GM18499 (cell line): ENCODE measurements around the gene SKIC8.

Experiments used
- ATAC-seq: cut with Tn5 transposase; IDR thresholded peaks from one replicate; pipeline ENCODE4 v1.9.1; 2021; ENCODE audit warnings: moderate number of reproducible peaks; ENCODE audit not compliant: insufficient read depth, unreplicated experiment

The SKIC8 gene

DNA sequence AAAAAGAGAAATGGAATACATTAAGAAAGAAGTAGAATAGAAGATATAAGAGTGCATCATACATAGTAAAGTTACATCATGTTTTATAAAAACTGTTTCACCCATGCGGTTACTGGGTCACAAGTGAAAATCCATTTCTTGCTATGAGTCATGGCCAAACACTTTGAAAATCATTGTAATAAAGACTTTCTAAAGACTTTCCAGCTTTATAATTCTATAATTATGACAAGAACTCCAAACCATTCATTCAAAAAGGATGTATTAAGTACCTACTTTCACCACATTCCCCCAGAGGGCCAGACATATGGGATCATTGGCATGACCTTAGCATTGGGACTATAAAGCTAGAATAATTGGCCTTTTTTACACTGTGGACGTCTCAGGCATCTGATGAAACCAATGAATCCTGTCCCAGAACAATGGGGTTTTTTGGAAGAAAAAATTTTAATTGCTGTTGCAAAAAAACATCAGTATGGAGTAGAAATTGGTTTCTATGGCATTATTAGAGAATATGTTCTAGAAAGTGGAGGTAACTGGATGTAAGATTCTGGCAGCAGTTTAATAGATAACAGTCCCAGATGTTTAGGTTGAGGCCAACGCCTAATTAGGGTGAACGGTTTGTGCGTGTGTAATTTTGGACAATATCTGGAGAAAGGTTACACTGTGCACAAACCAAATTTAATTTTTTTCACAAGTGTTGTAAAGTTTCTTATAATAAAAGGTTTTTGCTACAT is 3.3 kb upstream of the SKIC8 start:
- ATAC-seq, result no peak

DNA sequence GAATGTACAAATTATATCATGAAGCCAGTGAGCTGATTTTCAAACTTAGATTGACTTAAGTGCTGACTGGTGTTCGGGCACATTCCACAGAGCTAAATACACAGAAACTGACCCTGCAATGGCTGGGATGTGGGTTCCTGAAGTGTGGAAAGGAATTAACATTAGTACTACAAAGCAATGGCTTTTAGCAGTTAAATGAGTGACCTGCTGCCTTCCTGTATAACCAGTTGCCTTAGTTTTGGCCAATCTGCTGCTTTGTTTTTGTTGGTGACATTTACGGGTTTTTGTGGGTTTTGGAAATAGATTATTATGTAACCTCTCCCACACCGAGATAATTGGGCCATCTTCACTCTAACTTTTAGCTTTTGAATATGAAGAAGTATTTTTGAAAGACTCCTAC is 2.4 kb upstream of the SKIC8 start:
- no peak for ATAC-seq

DNA sequence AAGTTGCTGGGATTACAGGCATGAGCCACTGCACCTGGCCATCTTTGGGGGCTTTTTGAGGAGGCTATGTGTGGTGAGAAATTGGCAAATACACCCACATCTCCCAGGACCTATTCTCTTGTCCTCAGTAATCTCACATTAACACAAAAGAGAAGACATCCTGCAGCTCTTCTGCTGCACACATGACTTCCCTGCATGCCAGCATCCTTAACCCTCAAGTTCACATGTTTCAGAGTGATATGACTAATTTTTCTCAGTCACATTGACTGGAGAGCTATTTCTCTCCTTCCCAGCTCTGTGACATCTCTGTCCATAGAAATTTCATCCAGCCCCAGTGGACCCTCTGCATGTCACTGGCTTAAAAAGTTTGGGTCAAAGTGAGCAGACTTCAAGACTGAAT is 1.9 kb upstream of the SKIC8 start:
- ATAC-seq, result no peak

DNA sequence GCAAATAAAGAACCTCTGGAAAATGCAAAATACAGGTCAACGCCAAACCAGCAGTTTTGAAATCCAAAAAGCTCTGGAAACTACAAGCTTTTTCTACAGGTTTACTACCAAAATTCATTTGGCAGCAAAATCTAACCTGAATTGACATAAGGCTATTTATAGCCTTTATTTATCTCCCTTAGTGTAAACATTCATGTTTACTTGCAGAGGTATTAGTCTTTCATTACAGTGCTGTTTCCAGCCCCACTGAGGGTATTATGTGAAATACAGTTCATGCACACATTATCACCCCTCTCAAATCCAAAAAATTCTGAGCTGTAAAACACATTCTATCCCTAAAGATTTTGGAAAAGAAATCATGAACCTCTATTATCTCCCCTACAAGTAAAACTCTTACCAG is 7.2 kb downstream of the SKIC8 start:
- no peak for ATAC-seq

DNA sequence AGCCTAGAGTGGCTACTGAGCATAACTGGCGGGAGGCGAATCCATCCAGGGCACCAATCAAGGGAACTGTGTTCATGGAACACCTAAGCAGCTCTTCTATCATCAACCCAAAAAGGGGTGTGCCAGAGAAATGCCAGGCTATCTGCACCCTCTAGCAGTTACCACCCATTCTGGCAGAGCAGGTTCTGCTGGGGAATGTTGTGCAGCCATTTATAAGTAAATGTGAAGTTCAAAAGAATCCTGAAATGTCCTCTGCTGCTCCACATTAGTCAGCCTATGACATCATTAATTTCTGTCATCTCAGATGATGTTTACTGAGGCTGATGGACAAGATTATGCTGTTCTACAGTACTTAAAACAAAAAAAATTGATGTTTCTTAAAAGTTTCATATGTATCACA is 7.7 kb downstream of the SKIC8 start:
- no peak for ATAC-seq

DNA sequence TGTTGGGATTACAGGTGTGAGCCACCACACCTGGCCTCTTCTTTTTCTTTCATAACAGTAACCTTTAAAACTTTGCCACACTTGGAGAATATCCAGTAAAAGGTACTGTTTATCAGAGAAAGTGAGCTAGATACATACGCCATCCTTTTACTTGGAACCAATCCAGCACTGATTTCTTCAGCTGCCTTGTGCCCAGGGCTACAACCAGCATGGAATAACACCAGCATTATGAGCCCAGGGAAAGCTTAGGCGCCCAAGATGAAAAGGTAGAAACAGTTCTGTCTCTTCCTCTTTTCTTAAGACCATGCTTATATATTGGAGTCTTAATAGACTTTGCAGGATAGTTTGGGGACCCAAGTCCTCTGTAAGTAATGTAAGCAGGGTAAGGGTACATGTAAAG is 8.4 kb downstream of the SKIC8 start:
- no peak for ATAC-seq

DNA sequence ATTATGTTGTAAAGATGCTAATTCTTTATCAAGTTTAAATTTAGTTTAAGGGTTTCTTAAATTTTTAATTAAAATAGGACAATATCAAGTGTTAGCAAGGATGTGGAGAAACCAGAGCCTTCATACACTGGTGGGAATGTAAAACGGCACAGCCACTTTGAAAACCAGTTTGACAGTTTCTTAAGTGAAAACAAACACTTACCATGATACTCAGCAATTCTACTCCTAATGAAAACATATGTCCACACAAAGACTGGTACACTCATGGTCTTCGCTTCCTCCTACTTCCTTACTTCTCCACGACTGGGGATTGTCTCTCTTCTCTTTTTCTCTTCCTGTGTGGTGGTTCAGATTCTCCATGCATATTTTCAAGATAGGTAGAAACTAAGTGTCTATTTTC is 9.2 kb downstream of the SKIC8 start:
- no peak for ATAC-seq

DNA sequence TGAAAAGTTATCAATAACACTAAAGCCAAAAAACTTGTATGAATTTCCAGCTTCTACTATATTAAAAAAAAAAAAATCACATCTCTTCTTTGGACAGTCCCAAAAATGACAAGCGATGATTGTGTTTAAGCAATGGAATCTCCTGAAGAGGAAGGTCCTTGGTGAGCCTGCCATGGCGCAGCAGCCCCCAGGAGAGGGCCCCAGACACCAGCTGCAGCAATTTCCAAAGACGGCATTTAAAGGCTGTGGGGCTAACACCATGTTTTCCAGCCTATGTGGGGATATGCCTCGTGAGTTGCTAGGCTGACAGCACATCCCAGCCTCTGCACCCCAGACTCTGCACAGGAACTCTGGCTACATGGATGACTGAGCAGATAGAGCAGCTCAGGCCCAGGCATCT is 14.7 kb downstream of the SKIC8 start:
- no peak for ATAC-seq

DNA sequence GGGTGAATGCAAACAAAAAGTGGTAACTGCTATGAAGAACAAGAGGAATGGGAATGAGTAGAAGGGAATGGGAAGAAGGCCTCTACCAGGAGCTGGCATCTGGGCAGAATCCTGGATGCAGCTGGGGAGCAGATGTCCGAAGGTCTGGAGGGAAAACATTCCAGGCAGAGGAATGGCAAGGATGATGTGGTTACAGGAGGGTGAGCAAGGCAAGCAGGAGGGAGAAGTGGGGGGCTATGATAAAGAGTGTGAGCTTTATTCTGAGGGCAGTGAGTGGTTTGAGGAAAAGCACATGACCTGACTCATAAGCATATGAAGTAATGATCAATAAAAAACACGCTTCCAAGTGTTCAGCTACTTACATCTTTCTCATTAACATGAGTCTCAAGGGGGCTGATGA is 17.1 kb downstream of the SKIC8 start:
- ATAC-seq, result no peak

DNA sequence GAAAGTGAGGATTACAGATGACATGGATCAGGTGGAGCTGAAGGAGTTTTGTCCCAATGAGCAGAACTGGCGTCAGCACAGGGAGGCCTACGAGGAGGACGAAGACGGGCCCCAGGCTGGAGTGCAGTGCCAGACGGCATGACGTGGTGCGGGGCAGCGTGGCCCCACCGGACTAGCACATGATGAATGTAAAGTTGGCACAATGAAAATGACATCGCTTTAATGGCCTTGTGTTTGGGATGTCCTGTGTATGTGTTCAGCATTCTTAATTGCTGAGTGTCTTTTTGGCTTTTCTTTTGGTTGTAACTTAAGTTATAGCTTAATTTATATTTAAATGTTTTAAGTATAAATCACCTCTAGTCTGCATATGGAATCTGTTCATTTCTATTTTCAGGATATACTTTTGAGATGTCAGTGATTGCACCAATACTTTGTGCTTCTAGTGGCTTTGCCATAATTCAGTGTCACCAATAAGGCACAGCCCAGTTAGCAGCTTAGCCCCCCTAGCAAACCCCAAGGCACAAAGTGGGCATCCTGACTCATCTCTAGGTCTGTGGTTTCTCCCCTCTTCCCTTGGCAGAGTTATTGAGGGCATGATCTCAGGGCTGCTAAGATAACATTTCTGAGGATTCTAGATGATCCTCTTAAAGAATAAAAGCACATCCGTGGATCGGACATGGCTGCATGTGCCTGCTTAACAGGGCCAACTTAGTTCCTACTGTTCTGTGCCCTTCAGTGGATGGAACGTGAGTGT is 18.9 kb downstream of the SKIC8 start:
- ATAC-seq, result no peak

DNA sequence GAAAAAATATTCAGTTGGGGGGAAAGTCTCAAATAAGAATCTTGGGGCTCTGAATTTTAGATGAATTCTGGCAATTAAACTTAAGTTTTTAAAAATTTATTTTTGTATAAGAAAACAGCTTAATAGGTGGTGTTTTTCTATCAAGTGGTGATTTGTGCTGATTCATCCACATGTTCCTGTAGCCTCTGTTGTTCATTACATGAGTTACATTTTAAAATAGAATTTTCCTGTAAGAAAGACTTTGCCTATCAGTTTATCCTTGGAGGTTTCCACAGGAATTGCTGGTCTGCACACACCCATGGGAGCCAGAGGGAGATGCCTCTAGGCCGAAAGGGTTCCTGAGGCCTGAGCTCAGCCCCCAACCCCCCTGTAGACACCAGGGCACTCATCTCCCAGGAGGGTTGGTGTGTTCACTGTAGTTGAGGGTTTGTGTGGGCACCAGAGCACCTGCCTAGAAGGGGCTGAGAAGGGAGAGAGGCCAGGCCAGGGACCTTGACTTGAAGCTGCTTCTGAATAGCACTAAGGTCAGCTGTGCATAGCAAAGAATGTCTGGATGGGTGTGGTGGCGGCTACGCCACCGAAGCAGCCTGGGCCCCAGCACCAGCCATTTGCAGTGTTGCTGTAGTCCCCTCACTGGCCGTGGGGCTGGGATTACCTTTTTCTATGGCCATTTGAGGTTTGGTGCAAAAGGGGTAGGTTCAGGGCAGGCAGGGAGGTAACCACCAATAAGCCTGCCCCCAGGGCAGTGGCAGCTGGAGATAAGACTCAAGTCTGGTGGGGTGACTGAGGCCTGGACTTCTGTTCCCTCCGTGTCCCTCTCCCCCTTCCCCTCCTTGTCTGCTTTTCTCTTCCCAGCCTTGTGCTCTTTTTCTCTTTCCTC is 23.1 kb downstream of the SKIC8 start:
- ATAC-seq, result no peak

DNA sequence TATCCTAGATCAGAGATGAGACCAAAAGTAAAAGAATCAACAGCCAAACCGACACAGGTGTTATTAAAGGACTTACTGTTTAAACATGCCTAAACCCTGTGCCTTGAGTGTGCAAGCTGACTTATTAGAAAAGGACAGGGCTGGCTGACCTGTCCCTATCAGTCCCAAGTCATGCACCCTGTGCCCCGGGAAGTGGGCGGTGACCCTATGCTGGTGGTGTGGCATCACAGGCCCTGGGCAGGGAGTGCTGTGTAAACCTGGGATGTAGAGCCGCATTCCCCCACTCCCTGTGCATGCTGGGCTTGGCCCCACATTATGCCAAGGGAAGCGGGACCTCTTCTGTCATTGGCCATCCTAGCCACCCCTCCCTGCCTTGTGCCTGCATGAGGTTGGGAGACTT is 24.4 kb downstream of the SKIC8 start:
- ATAC-seq, result no peak

DNA sequence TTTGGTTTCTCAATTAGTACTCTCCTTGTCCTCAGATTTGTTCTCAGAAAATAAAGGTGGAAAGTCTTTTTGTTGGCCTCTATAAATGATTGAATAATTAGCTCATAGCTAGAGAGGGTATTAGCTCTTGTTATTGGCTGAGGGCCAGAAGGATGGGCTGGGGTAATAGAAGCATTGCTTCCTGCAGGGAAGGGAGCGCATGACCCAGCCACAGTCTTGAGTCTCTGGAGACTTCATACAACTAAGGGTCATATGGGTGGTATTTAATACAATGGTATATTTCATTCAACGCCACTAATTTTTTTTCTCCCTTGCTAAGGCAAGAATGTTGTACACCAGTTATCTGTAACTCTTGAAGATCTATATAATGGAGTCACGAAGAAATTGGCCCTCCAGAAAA is 26.6 kb downstream of the SKIC8 start:
- no peak for ATAC-seq

DNA sequence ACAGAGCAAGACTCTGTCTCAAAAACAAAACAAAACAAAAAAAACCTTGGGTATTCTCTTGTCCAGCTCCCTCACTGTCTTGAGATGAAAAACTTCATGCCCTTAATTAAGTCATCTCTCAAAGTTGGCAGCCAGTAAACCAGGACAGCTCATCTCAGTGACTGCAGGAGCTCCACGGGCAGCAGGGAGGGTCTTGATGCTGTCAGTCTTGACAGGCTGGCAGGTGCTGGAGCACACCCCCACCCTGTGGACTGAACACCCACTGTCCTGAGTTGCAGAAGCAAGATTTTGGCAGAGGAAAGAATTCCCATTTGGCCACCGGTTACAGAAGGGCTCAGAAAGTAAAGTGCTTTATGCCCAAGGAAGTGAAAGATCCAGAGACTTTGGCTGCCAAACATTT is 27.1 kb downstream of the SKIC8 start:
- ATAC-seq, result no peak

DNA sequence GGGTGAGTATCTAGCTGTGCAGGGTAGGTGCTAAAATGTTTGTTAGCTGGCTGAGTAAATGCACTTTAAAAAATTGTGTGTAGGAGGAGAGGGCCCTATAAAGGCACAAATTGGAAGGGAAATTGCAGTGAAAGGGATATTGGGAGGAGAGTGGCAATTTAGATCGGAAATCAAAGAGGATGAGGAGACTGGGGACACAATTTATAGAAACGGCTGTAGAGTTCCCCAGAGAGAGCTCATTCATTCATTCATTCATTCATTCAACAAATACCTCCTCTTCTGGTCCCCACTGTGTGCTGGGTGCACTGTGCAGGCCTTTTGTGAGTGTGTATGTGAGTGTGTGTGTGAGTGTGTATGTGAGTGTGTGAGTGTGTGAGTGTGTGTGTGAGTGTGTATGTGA is 32.6 kb downstream of the SKIC8 start:
- ATAC-seq, result no peak

DNA sequence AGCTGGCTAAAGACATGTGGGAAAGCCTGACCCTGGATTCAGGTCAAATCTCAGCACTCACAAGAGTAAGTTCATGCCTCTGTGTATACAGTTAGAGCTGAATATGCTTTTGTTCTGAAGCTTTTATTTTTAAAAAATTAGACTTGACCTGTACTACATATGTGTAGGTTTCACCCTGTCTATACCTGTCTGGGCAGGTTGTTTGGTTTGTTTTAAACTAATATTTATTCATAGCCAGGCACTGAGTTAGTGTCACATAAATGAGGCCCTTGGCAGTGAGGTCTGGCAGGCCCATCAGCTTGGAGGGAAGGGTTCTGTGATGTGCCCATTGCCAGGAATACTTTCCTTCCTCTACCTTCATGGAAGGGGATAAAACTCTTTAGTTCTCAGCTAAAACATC is 33.2 kb downstream of the SKIC8 start:
- no peak for ATAC-seq

DNA sequence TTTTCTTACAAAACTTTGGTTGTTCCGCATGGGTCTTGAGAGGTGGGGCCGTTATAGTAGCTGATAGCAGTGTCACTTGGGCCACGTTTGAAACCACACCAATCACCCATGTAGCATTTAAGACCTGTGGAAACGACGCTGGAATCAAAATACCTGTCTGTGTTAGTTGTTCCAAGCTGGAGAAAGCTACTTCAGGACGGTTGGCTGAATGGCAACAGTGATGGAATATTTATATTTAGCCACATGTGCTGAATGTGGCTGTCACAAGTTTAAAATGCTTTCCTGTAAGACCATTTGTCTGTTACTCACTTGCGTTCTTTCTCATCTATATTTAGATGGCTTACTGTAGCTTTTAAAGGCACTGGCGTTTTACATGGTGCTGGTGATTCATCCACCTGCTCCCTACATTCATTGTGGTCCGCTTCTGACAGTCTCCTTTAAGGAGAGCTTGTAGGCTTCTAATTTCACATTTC is 33.6 kb downstream of the SKIC8 start:
- ATAC-seq, result no peak

DNA sequence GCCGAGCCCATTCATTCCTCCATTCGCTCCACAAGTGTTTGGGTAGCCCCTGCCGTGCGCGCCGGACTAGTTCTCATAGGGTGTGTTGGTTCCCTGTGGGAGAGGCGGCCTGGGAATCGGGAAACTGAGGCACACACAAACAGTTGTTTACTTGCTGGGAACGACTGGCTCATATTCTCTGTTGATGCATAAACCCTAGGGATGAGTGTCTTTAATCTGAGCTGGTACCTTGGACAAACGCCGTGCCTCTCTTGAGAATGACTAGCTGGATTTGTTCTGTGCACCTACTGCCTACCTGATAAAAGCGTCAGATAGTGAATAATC is 34.3 kb downstream of the SKIC8 start:
- ATAC-seq, result no peak

DNA sequence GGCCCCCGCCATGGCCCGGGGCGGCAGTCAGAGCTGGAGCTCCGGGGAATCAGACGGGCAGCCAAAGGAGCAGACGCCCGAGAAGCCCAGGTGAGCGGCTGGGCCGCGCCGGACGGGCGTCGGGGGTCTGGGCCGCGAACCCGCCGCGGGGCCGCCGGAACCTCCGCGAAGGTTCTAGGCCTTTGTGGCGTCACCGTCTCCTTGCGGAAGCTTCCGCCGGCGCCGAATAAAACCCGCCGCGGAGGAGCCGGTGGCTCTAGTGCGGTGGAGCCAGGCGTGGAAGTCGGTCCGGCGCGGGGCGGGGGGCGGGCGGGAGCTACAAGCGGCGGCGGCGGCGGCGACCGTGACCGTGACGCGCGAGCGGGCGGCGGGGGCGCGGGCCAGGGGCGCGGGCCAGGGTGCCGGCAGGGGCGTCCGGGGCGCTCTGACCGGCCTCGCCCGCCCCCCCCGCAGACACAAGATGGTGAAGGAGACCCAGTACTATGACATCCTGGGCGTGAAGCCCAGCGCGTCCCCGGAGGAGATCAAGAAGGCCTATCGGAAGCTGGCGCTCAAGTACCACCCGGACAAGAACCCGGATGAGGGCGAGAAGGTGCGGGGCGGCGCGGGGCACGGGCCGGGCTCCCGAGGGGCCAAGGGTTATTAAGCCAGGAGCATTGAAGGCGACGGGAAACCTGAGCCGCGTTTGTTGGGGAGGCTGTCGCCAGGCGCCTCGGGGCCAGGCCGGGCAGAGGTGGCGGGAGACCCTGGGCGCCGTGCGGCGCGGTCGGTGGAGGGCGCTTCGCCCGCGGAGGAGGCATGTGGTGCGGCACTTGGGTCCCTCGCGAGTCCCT is 34.9 kb downstream of the SKIC8 start, which contains the start of gene DNAJA4:
Gene DNAJA4 (plus strand): TSS at position 259 of the 833 bp plus-strand sequence. CDS start 202 bp downstream, at position 461.
- no peak for ATAC-seq

DNA sequence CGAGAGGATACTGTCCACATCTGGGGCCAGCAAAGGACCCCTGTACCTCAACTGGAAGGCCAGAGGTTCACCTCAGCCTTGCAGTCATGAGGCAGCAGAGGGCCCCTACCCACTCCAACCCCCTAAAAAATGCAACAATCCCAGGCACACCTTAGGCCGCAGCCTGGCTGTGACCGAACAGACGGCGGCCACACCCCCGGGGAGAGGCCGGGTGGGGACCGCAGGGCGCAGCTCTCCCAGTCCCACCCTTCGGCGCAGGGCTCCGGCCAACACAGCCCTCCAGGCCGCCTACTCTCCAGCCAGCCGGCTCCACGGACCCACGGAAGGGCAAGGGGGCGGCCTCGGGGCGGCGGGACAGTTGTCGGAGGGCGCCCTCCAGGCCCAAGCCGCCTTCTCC is 35.5 kb downstream of the SKIC8 start:
- ATAC-seq, result no peak
